Naive B cell (primary cell): ENCODE measurements around the gene PI4K2B. TPM values are rescaled to one million over a fixed set of nuclear protein-coding genes. Genes with fewer than 3 reads are reported as not detected.
"Not testable (repeated sequence)": the region's sequence is repeated elsewhere in the genome, so short reads cannot be mapped to it uniquely, and the experiment has no call there.

Experiments
- ATAC-seq, 2 donors: fragments of 150-1000 bp; cut with Tn5 transposase; 2 replicates each; pipeline ENCODE4 v1.10.0; 2021; ENCODE audit warnings: low read depth in 2 of 2, mild to moderate bottlenecking in 2 of 2, moderate library complexity in 2 of 2
- DNase-seq: peaks from one replicate; pipeline ENCODE4 v3.0.0; 2022
- H3K27ac Mint-ChIP-seq, 6 donors: one replicate each; pipeline ENCODE4 v1.8.0; 2020 to 2022; ENCODE audit warnings: mild to moderate bottlenecking in 6 of 6, mixed read lengths in 6 of 6, moderate library complexity in 5 of 6, inconsistent platforms in 2 of 6
- H3K27me3 Mint-ChIP-seq, 3 donors: one replicate each; pipeline ENCODE4 v1.8.0; 2021 to 2022; ENCODE audit warnings: mixed read lengths in 3 of 3, mild to moderate bottlenecking in 1 of 3
- H3K36me3 Mint-ChIP-seq, 2 donors: one replicate each; pipeline ENCODE4 v1.8.0; 2020 to 2022; ENCODE audit warnings: mixed read lengths in 2 of 2, inconsistent platforms in 1 of 2, mild to moderate bottlenecking in 1 of 2
- H3K4me1 Mint-ChIP-seq, 3 donors: one replicate each; pipeline ENCODE4 v1.8.0; 2020 to 2022; ENCODE audit warnings: mixed read lengths in 3 of 3, inconsistent platforms in 1 of 3, mild to moderate bottlenecking in 1 of 3, moderate library complexity in 1 of 3
- H3K4me3 Mint-ChIP-seq, 8 donors: one replicate each; pipeline ENCODE4 v1.8.0; 2020 to 2022; ENCODE audit warnings: mild to moderate bottlenecking in 8 of 8, mixed read lengths in 8 of 8, moderate library complexity in 8 of 8, inconsistent platforms in 2 of 8
- H3K9me3 Mint-ChIP-seq, 7 donors: one replicate each; pipeline ENCODE4 v1.8.0; 2020 to 2022; ENCODE audit warnings: mixed read lengths in 7 of 7, mild to moderate bottlenecking in 5 of 7, inconsistent platforms in 2 of 7, moderate library complexity in 1 of 7
- polyA plus RNA-seq, 6 donors: library from polyadenylated mRNA; unstranded; fragments of 300-500 nt; fragmentation: Illumina TruSeq; gene quantifications; one replicate each; pipeline ENCODE4 v1.2.3, GENCODE V29; 2021; ENCODE audit warnings: low read depth in 6 of 6

PI4K2B gene
- 10 to 100 TPM in 2 of 6 donors, 1 to 10 TPM in 4; 8.0 to 10.8 (median 9.2) TPM for polyA plus RNA-seq

DNA sequence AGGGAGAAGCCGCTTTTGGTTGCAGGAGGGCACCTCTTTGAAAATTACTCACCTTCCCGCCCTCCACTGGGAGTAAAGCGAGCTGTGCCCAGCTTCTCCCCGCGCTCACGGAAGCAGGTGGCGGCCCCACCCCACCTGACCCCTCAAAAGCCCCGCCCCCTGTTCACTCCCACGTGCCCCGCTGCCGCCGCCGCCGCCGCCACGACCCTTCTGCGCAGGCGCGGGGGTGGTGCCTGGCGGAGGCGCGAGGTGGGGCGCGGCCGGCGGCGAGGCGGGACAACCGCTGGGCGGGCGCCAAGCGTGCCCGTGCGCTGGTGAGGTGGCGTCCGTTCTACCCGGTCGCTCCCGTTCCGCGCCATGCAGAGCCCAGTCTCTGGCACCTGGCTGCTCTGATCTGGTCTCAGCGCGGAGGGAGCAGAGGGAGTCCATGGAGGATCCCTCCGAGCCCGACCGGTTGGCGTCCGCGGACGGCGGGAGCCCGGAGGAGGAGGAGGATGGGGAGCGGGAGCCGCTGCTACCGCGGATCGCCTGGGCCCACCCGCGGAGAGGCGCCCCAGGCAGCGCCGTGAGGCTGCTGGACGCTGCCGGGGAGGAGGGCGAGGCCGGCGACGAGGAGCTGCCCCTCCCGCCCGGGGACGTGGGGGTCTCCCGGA is at the start of gene PI4K2B:
Gene PI4K2B, plus strand, starts transcription at position 297 of the 653 bp plus-strand sequence. Its CDS starts 131 bp downstream, at position 428.
- H3K4me3 Mint-ChIP-seq: peak within 1 kb of the TSS; percentile 83 to 96 (median 92)
- DNase-seq (peak; percentile 96), ATAC-seq (peak; percentile 83 to 87)
- peaks cover 19 to 27% of the 10 kb centered on the region in 2 donors for H3K36me3 Mint-ChIP-seq
- H3K27me3 Mint-ChIP-seq: no peaks in the 10 kb centered on the region
- peaks cover 5 to 25% (median 18%) of the 10 kb centered on the region in 7 donors for H3K9me3 Mint-ChIP-seq
- H3K4me1 Mint-ChIP-seq: peaks cover 28 to 34% (median 29%) of the 10 kb centered on the region in 3 donors
- H3K27ac Mint-ChIP-seq: peak within 1 kb of the TSS; percentile 90 to 98 (median 96)

GRCh38 chr4:25184056-25184455 is 49.8 kb upstream of the PI4K2B start:
- Mint-ChIP-seq H3K4me3 (no peak overlapping the region), H3K27me3 (no peaks in the 10 kb centered on the region), H3K9me3 (no peaks in the 10 kb centered on the region), H3K27ac (peak overlapping the region in 2 of 6 donors; percentile 39), H3K4me1 (peaks cover 6 to 23% (median 15%) of the 10 kb centered on the region in 3 donors), H3K36me3 (no peaks in the 10 kb centered on the region)
- DNase-seq (no peak), ATAC-seq (no peak)

DNA sequence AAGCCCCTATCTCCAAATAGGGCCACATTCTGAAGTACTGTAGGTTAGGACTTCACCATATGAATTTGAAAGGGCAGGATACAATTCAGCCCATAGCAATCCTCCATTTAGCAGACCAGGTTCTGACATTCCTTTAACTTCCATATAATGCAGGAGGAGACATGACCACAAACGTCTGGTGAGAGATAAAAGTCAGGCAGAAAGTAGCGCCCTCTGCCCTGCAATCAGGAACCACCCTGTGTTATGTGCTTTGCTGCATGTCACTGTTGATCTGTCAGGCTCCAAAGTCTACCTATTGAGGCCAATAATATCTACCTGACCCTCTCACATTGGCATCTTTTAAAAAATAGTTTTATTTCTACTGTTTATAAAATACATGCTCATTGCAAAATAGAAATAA is 43.4 kb upstream of the PI4K2B start:
- Mint-ChIP-seq H3K27ac (no peak overlapping the region), H3K27me3 (no peaks in the 10 kb centered on the region), H3K4me3 (no peak overlapping the region), H3K36me3 (no peaks in the 10 kb centered on the region), H3K9me3 (no peaks in the 10 kb centered on the region), H3K4me1 (peaks cover 0 to 6% (median 0%) of the 10 kb centered on the region in 3 donors)
- ATAC-seq (no peak), DNase-seq (no peak)

GRCh38 chr4:25198713-25199112 is 35.1 kb upstream of the PI4K2B start:
- H3K4me1 Mint-ChIP-seq: no peaks in the 10 kb centered on the region
- no peak for ATAC-seq
- H3K27ac Mint-ChIP-seq: no peak overlapping the region
- DNase-seq: no peak
- peaks cover 4 to 19% (median 7%) of the 10 kb centered on the region in 7 donors for H3K9me3 Mint-ChIP-seq
- no peak overlapping the region for H3K4me3 Mint-ChIP-seq
- H3K36me3 Mint-ChIP-seq: peaks cover 0 to 23% of the 10 kb centered on the region in 2 donors
- no peaks in the 10 kb centered on the region for H3K27me3 Mint-ChIP-seq

- DNase-seq (no peak), ATAC-seq (no peak)
- Mint-ChIP-seq H3K36me3 (peaks cover 0 to 25% of the 10 kb centered on the region in 2 donors), H3K4me1 (peaks cover 0 to 2% (median 0%) of the 10 kb centered on the region in 3 donors), H3K9me3 (peaks cover 10 to 26% (median 19%) of the 10 kb centered on the region in 7 donors), H3K27ac (peak overlapping the region in 1 of 6 donors; percentile 65), H3K27me3 (no peaks in the 10 kb centered on the region), H3K4me3 (no peak overlapping the region)
These were observed 25.8 kb upstream of the PI4K2B start for GRCh38 chr4:25207997-25208396.

DNA sequence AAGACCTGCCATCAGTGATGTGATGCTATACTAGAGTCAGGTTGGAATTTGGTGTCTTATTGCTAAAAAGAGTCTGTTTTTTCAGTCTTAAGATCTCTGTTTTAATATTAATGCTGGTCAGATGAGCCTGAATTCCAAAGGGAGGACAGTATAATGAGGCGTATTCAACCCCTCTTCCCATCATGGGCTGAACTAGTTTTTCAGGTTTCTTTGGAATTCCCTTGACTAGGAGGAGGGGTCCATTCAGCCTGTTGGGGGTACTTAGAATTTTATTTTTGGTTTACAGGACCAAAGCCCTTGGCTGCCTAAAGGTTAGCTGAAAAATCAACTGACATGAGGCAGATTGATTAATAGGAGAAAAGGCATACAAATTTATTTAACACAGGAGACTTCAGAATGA is 24.1 kb upstream of the PI4K2B start:
- H3K4me1 Mint-ChIP-seq: peaks cover 0 to 2% (median 0%) of the 10 kb centered on the region in 3 donors
- no peak overlapping the region for H3K4me3 Mint-ChIP-seq
- ATAC-seq: no peak
- H3K27me3 Mint-ChIP-seq: no peaks in the 10 kb centered on the region
- peaks cover 9 to 35% of the 10 kb centered on the region in 2 donors for H3K36me3 Mint-ChIP-seq
- DNase-seq: no peak
- no peak overlapping the region for H3K27ac Mint-ChIP-seq
- H3K9me3 Mint-ChIP-seq: peaks cover 14 to 42% (median 24%) of the 10 kb centered on the region in 7 donors

DNA sequence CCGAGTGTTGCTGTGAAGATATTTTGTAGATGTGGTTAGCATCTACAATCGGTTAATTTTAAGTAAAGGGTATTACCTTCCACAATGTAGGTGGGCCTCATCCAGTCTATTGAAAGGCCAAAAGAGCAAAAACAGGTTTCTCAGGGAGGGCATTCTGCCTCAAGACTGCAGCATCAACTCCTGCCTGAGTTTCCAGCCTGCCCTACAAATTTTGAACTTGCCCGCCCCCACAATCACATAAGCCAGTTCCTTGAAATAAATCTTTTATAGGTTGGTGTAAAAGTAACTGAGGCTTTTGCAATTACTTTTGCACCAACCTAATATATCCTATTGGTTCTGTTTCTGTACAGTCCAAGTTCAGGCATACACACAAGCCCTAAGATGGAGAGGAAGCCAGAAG is 22.1 kb upstream of the PI4K2B start:
- H3K36me3 Mint-ChIP-seq: peaks cover 9 to 35% of the 10 kb centered on the region in 2 donors
- H3K4me1 Mint-ChIP-seq: peaks cover 0 to 2% (median 0%) of the 10 kb centered on the region in 3 donors
- ATAC-seq (no peak), DNase-seq (no peak)
- H3K27me3 Mint-ChIP-seq: no peaks in the 10 kb centered on the region
- no peak overlapping the region for H3K4me3 Mint-ChIP-seq
- H3K27ac Mint-ChIP-seq: no peak overlapping the region
- H3K9me3 Mint-ChIP-seq: peaks cover 14 to 53% (median 24%) of the 10 kb centered on the region in 7 donors

DNA sequence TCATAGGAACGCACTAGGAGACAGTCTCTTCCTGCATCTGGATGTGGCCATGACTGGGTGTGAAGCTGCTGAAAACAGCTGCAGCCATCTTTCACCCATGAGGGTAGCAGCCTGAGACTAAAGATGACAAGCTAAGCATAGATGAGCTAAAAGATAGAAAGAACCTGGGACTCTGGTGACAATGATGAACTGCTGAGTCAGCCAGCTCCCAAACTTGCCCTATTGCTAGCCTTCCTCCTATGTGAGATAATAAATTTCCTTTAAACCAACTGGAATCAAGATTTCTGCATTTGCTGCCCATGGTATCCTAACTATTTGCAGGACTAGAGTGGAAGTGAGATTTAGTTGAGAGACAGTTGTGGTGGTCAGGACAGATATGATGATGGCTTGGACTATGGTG is 21.0 kb upstream of the PI4K2B start:
- ATAC-seq (no peak), DNase-seq (no peak)
- H3K36me3 Mint-ChIP-seq: peaks cover 9 to 35% of the 10 kb centered on the region in 2 donors
- H3K9me3 Mint-ChIP-seq: peaks cover 14 to 53% (median 26%) of the 10 kb centered on the region in 7 donors
- no peaks in the 10 kb centered on the region for H3K27me3 Mint-ChIP-seq
- no peak overlapping the region for H3K27ac Mint-ChIP-seq
- H3K4me3 Mint-ChIP-seq: no peak overlapping the region
- H3K4me1 Mint-ChIP-seq: no peaks in the 10 kb centered on the region

GRCh38 chr4:25213347-25213979 is 20.4 kb upstream of the PI4K2B start:
- no peaks in the 10 kb centered on the region for H3K27me3 Mint-ChIP-seq
- ATAC-seq (no peak), DNase-seq (no peak)
- no peaks in the 10 kb centered on the region for H3K4me1 Mint-ChIP-seq
- H3K9me3 Mint-ChIP-seq: peaks cover 14 to 56% (median 26%) of the 10 kb centered on the region in 7 donors
- H3K36me3 Mint-ChIP-seq: peaks cover 11 to 37% of the 10 kb centered on the region in 2 donors
- no peak overlapping the region for H3K27ac Mint-ChIP-seq
- no peak overlapping the region for H3K4me3 Mint-ChIP-seq

- not testable (repeated sequence) for H3K4me3 Mint-ChIP-seq, H3K4me1 Mint-ChIP-seq, ATAC-seq, H3K27me3 Mint-ChIP-seq, DNase-seq
- peaks cover 14 to 67% (median 29%) of the 10 kb centered on the region in 7 donors for H3K9me3 Mint-ChIP-seq
- H3K27ac Mint-ChIP-seq: peak overlapping the region in 1 of 6 donors; percentile 9
- peaks cover 16 to 50% of the 10 kb centered on the region in 2 donors for H3K36me3 Mint-ChIP-seq
These were observed 19.1 kb upstream of the PI4K2B start for GRCh38 chr4:25214750-25215149.

GRCh38 chr4:25215511-25215910 is 18.3 kb upstream of the PI4K2B start:
- no peak overlapping the region for H3K4me3 Mint-ChIP-seq
- no peaks in the 10 kb centered on the region for H3K27me3 Mint-ChIP-seq
- H3K4me1 Mint-ChIP-seq: no peaks in the 10 kb centered on the region
- no peak overlapping the region for H3K27ac Mint-ChIP-seq
- peaks cover 22 to 52% of the 10 kb centered on the region in 2 donors for H3K36me3 Mint-ChIP-seq
- ATAC-seq: no peak
- no peak for DNase-seq
- peaks cover 14 to 71% (median 35%) of the 10 kb centered on the region in 7 donors for H3K9me3 Mint-ChIP-seq

GRCh38 chr4:25221377-25221776 is 12.5 kb upstream of the PI4K2B start:
- no peak overlapping the region for H3K27ac Mint-ChIP-seq
- peaks cover 41 to 55% of the 10 kb centered on the region in 2 donors for H3K36me3 Mint-ChIP-seq
- peaks cover 0 to 2% (median 0%) of the 10 kb centered on the region in 3 donors for H3K4me1 Mint-ChIP-seq
- H3K27me3 Mint-ChIP-seq: no peaks in the 10 kb centered on the region
- peaks cover 17 to 82% (median 57%) of the 10 kb centered on the region in 7 donors for H3K9me3 Mint-ChIP-seq
- ATAC-seq: no peak
- no peak for DNase-seq
- no peak overlapping the region for H3K4me3 Mint-ChIP-seq

- DNase-seq: peak; percentile 18
- Mint-ChIP-seq H3K4me1 (peaks cover 0 to 4% (median 0%) of the 10 kb centered on the region in 3 donors), H3K27ac (peak overlapping the region in 2 of 6 donors; percentile 49 to 52), H3K36me3 (peaks cover 56 to 63% of the 10 kb centered on the region in 2 donors), H3K9me3 (peaks cover 20 to 91% (median 71%) of the 10 kb centered on the region in 7 donors), H3K27me3 (no peaks in the 10 kb centered on the region), H3K4me3 (peak overlapping the region in 1 of 8 donors; percentile 2)
- no peak for ATAC-seq
These were observed 9.9 kb upstream of the PI4K2B start for GRCh38 chr4:25223802-25224375.
